Thyroid gland (tissue), 4 donors: ENCODE data around the gene VPS54. TPM values are rescaled to one million over a fixed set of nuclear protein-coding genes. Genes with fewer than 3 reads are reported as not detected.

Experiments used
- DNase-seq, 2 donors: peaks; one replicate each; pipeline ENCODE4 v3.0.0-alpha.2; 2019
- H3K27ac ChIP-seq, 3 donors: fragments of 200-600 bp; sonication (generic); 1 replicate in 2 of 3; 2 replicates in 1 of 3; pipeline ENCODE4 v1.5.1; 2016 to 2019; ENCODE audit warnings: mild to moderate bottlenecking in 1 of 3, moderate library complexity in 1 of 3
- H3K27me3 ChIP-seq: fragments of 200-600 bp; sonication (generic); one replicate; pipeline ENCODE4 v1.5.1; 2019
- H3K36me3 ChIP-seq, 2 donors: fragments of 200-600 bp; sonication (generic); one replicate each; pipeline ENCODE4 v1.5.1; 2016 to 2019
- H3K4me1 ChIP-seq, 2 donors: fragments of 200-600 bp; sonication (generic); one replicate each; pipeline ENCODE4 v1.5.1; 2017 to 2019
- H3K4me3 ChIP-seq, 3 donors: fragments of 200-600 bp; sonication (generic); replicated peaks in 1 of 3; 1 replicate in 2 of 3; 2 replicates in 1 of 3; pipeline ENCODE4 v1.5.1; 2016; ENCODE audit warnings: mild to moderate bottlenecking in 1 of 3
- H3K9me3 ChIP-seq: fragments of 200-600 bp; sonication (generic); one replicate; pipeline ENCODE4 v1.5.1; 2017
- POLR2A ChIP-seq, 2 donors: fragments of 450-650 bp; IDR thresholded peaks; one replicate each; pipeline ENCODE4 v1.6.1; 2017; ENCODE audit warnings: antibody characterized with exemption in 2 of 2, mild to moderate bottlenecking in 2 of 2, moderate library complexity in 1 of 2
- WGBS, 2 donors: methylation state at CpG; one replicate each; pipeline ENCODE4 v1.1.5; 2017; 5-methylcytosine and 5-hydroxymethylcytosine counted together
- intact Hi-C: fragments of 100-400 bp; cut with DNase I; formaldehyde crosslinking; loops from one replicate; pipeline ENCODE4 v1.15.1; 2023
- small RNA-seq: library from RNA; depleted of rRNA; stranded (forward); fragments of <200 nt; gene quantifications from one replicate; pipeline ENCODE3, GENCODE V24; 2016
- total RNA-seq, 4 donors: library from RNA; depleted of rRNA; stranded (reverse); fragments of >200 nt; gene quantifications; one replicate each; pipeline ENCODE4 v1.2.3, GENCODE V29; 2016
- TF ChIP-seq, protein P1 (sequence below), 6 experiments: fragments of 200-600 bp in 3 of 6; fragments of 450-650 bp in 3 of 6; sonication (generic) in 3 of 6; IDR thresholded peaks; one replicate each; pipeline ENCODE4 v1.5.1; 2016 to 2019; ENCODE audit warnings: antibody characterized with exemption in 6 of 6, mild to moderate bottlenecking in 2 of 6, inconsistent platforms in 1 of 6, moderate library complexity in 1 of 6

The VPS54 gene
- total RNA-seq, 4 donors from 2014 or later = 34.4 to 40.8 (median 35.9) TPM

DNA sequence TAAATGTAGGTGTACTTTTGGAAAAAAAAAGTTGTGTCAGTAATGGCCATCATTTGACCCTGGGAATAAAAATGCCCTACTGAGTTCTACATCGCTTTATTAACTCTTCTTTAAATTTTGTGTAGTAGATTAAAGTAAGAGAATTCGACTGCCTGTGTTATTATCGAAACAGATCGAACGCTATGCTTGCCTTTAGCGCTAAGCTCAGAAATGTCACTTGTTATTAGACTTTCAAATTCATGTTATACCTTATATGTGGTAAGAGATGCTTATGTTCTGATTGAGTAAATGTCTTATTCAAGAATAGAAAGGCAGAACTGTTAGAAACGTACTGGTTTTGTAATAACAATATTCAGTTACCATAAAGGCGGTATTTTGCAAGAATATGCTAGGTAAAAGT, 176.1 kb downstream of the VPS54 start:
- Histone ChIP-seq H3K4me3 (peak overlapping the region; percentile 0 to 91 (median 61)), H3K27ac (peak overlapping the region in 1 of 3 donors; percentile 98), H3K4me1 (peaks cover 11 to 34% of the 10 kb centered on the region in 2 donors), H3K36me3 (no peaks in the 10 kb centered on the region), H3K27me3 (no peaks in the 10 kb centered on the region), H3K9me3 (no peaks in the 10 kb centered on the region)
- TF ChIP-seq, protein P1, sequence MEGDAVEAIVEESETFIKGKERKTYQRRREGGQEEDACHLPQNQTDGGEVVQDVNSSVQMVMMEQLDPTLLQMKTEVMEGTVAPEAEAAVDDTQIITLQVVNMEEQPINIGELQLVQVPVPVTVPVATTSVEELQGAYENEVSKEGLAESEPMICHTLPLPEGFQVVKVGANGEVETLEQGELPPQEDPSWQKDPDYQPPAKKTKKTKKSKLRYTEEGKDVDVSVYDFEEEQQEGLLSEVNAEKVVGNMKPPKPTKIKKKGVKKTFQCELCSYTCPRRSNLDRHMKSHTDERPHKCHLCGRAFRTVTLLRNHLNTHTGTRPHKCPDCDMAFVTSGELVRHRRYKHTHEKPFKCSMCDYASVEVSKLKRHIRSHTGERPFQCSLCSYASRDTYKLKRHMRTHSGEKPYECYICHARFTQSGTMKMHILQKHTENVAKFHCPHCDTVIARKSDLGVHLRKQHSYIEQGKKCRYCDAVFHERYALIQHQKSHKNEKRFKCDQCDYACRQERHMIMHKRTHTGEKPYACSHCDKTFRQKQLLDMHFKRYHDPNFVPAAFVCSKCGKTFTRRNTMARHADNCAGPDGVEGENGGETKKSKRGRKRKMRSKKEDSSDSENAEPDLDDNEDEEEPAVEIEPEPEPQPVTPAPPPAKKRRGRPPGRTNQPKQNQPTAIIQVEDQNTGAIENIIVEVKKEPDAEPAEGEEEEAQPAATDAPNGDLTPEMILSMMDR (IDR thresholded peaks at IDR 0.05) = no peak
- no peak for TF ChIP-seq POLR2A (IDR thresholded peaks at IDR 0.05)
- DNase-seq = no peak
- 63 to 68% methylated on average over 8 of the region's 8 CpGs for WGBS, 2 donors
- intact Hi-C loops = no loop called here

DNA sequence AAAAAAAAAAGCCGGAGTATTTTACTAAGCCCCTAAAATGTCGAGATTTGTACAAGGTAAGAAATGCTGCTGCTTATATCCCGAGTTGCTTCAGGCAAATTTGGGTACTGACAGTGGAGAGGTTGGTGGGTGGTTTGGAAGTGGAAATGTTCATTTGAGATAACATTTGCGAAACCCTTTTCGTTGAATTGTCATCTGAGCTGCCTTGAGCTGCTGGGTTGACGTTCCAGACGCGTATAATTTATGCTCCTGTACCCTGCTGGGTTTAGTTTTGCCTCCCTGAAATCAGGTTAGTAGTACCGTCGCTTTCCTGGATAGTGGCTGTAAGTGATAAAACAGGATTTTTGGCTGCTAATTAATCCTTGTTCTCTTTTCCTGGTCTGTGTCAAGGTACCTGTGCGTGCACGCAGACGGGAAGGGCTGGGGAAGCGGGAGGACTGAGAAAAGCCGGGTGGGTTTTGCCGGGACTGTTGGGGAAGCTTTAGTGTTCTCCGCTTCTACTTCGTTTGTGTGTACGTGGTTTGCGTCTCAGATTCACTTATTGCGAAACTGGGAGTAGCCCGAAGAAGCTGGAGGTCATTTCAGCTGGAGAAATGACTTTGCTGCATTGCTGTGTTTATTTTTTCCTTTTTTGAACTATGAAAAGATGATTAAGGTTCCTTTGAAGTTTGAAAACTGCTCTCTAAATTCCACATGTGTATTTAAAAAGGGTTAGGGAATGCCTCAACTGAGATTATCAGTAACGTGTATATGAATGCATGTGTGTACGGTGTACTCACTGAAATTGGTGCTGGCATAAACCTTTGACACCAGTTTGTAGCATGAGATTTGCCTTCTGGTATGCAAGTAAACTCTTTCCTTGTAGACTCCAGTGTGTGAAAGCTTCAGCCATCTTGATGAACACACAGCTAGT, 176.8 kb downstream of the VPS54 start:
- Histone ChIP-seq H3K27me3 (no peaks in the 10 kb centered on the region), H3K36me3 (no peaks in the 10 kb centered on the region), H3K4me1 (peaks cover 11 to 34% of the 10 kb centered on the region in 2 donors), H3K27ac (peak overlapping the region; percentile 91 to 98 (median 95)), H3K9me3 (no peaks in the 10 kb centered on the region), H3K4me3 (peak overlapping the region; percentile 0 to 91 (median 61))
- intact Hi-C loops = no loop called here
- WGBS, 2 donors = 4% methylated on average over 24 of the region's 24 CpGs
- TF ChIP-seq POLR2A (IDR thresholded peaks at IDR 0.05) = peak in 1 of 2 donors; percentile 43
- TF ChIP-seq, protein P1 (IDR thresholded peaks at IDR 0.05) = no peak
- DNase-seq = peak; percentile 22 to 31

Small RNA genes lying within 50 kb of the gene (small RNA-seq; reads per million reads assigned to genes)
- gene RF01293 = not detected

Other genes with a start within 250 kb of the VPS54 start
- gene UGP2, start 177.5 kb downstream of the VPS54 start, total RNA-seq = 100 to 1,000 TPM; 120 to 140 (median 133) TPM
- 10 to 100 TPM in 3 of 4 donors, 1 to 10 TPM in 1; 5.2 to 17.1 (median 11.4) TPM for gene PELI1, start 125.0 kb upstream of the VPS54 start, total RNA-seq